Fibroblast of pulmonary artery (primary cell): ENCODE data around the gene ALPG.
"Not testable (repeated sequence)": the region's sequence is repeated elsewhere in the genome, so short reads cannot be mapped to it uniquely, and the experiment has no call there.

ENCODE experiments used
- DNase-seq: peaks from one replicate; pipeline ENCODE4 v3.0.0-alpha.2; 2010; ENCODE audit warnings: low read depth
- H3K4me3 ChIP-seq: replicated peaks from 2 replicates; pipeline ENCODE4 v1.5.1; 2011; ENCODE audit warnings: low read depth, mild to moderate bottlenecking, control low read depth, low read length, moderate library complexity
- CTCF ChIP-seq: IDR thresholded peaks from 2 replicates; pipeline ENCODE4 v1.5.1; 2011; ENCODE audit warnings: mild to moderate bottlenecking, control low read depth, low read length, inconsistent platforms; ENCODE audit errors: missing control alignments

Gene ALPG

GRCh38 chr2:232390661-232391060, 16.0 kb upstream of the ALPG start:
- no peak for TF ChIP-seq CTCF
- DNase-seq: no peak
- no peak overlapping the region for H3K4me3 ChIP-seq

- DNase-seq: no peak
- no peak overlapping the region for H3K4me3 ChIP-seq
These were observed 13.1 kb upstream of the ALPG start for GRCh38 chr2:232393556-232393955.

GRCh38 chr2:232394431-232394830, 12.2 kb upstream of the ALPG start:
- not testable (repeated sequence) for DNase-seq, H3K4me3 ChIP-seq

More at GRCh38 chr2:232393556-232393955, 13.1 kb upstream of the ALPG start:
- TF ChIP-seq CTCF: no peak

- H3K4me3 ChIP-seq: no peak overlapping the region
- no peak for TF ChIP-seq CTCF
- no peak for DNase-seq
These were observed 11.1 kb upstream of the ALPG start for GRCh38 chr2:232395586-232395985.

- DNase-seq: no peak
- no peak overlapping the region for H3K4me3 ChIP-seq
- no peak for TF ChIP-seq CTCF
These were observed 10.0 kb upstream of the ALPG start for GRCh38 chr2:232396683-232397082.

GRCh38 chr2:232398293-232399034, 8.2 kb upstream of the ALPG start:
- no peak for DNase-seq
- H3K4me3 ChIP-seq: no peak overlapping the region
- no peak for TF ChIP-seq CTCF

GRCh38 chr2:232400256-232401015, 6.2 kb upstream of the ALPG start:
- DNase-seq: no peak

More at GRCh38 chr2:232400256-232401015, 6.2 kb upstream of the ALPG start:
- H3K4me3 ChIP-seq: no peak overlapping the region
- no peak for TF ChIP-seq CTCF
